Hematopoietic multipotent progenitor cell (in vitro differentiated cells): ENCODE measurements around the gene WDR90. TPM values are rescaled to one million over a fixed set of nuclear protein-coding genes. Genes with fewer than 3 reads are reported as not detected.

Source experiments
- DNase-seq, 3 donors: peaks; one replicate each; pipeline ENCODE4 v3.0.0-alpha.2; 2011 to 2015; ENCODE audit warnings: low read depth in 2 of 3, low spot score in 2 of 3
- total RNA-seq: library from RNA; depleted of rRNA; stranded (reverse); fragments of >200 nt; gene quantifications from one replicate; pipeline ENCODE4 v1.2.3, GENCODE V29; 2012

WDR90 gene
- total RNA-seq, 1 donor: 25.9 TPM

DNA sequence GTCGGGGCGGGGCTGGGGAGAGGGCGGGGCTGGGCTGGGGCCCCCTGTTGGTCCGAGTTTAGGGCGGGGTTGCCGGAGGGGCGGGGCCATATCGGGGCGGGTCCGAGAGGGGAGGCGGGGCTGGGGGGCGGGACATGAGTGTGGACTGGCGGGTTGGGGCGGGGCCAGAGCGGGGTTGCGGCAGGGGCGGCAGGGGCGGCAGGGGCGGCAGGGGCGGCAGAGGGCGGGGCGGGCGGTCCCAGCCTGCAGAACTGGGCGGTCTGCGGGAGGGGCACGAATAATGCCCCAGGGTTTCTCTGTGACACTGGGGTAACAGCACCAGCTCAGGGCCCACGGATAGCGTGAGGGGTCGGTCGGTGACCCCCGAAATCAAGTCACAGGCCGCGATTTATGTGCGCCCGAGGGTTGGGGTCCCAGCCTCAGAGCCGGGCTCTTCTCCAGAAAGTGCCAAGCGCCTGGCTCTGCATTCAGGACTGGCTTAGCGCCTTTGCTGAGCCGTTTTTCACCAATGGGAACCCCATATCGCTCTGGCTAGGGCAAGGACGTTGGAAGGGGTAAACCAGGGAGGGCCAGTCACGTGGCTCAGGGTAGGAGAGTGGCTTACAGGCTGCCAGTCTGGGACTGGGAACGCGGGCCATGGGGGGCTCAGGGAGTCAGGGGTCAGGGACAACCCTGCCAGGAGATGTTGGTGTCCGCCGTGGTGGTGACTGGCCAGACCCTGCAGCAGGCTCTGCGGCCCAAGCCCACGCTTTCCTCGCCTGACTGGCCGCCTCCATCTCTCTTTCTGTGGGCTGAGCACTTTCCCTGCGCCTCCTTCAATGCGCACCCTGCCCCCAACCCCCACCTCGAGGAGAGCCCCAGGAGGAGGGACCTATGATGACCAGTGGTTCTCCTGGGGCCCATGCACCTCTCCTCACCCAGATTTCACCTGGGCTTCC, 11.8 kb upstream of the WDR90 start:
- peak in 2 of 3 donors; percentile 33 to 93 for DNase-seq

GRCh38 chr16:638034-638543, 11.1 kb upstream of the WDR90 start:
- no peak for DNase-seq

- DNase-seq: no peak
Observed at GRCh38 chr16:638836-639235, 10.3 kb upstream of the WDR90 start.

DNA sequence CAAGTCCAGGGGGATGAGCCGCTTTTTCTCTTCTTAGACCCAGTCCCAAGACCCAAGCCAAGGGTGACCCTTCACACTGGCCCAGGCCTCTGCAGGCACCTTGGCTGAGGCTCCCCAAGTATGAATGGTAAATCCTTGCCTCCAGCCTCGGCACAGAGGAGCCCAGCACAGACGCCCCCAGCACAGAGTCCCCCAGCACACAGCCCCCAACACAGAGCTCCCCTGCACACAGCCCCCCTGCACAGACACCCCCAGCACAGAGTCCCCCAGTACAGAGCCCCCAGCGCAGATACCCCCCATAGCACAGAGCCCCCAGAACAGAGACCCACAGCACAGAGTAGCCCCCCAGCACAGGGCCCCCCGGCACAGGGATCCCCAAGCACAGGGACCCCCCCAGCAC, 8.6 kb upstream of the WDR90 start:
- no peak for DNase-seq

DNA sequence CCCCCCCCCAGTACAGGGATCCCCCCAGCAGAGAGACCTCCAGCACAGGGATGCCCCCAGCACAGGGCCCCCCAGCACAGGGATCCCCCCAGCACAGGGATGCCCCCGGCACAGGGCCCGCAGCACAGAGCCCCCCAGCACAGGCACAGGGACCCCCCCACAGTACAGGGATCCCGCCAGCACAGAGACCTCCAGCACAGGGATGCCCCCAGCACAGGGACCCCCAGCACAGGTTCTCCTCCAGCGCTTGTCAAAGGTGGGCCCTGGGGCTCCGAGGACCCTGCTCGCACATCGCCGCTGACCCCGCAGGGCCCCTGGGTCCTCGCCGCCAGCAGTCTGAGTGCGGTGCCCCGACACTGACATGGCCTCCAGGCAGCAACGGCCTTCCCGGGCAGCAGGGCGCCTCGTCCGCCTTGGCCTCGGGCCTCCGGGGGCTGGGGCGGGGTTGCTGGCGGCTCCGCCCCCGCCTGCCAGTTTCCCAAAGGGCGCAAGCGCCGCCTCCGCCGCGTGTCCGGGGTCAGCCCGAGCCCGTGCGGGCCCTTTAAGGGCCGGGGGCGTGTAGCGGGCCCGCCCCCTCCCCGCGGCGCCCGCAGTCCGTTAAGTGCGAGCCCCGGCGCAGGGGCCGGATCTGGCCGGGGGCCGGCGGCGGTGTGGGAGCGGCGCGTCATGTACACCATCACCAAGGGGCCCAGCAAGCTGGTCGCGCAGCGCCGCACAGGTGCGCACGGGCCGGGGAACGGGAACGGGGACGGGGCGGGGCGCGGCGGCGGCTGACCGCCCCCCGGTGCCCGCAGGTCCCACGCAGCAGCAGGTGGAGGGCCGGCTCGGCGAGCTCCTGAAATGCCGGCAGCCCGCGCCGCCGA, 7.6 kb upstream of the WDR90 start, which contains the start of gene MCRIP2:
Gene MCRIP2 (plus strand): TSS at position 503 of the 863 bp plus-strand sequence. CDS start 164 bp downstream, at position 667.
- DNase-seq: peak in 2 of 3 donors; percentile 53 to 57

GRCh38 chr16:642189-643049, 6.7 kb upstream of the WDR90 start:
- peak in 1 of 3 donors; percentile 13 for DNase-seq

DNA sequence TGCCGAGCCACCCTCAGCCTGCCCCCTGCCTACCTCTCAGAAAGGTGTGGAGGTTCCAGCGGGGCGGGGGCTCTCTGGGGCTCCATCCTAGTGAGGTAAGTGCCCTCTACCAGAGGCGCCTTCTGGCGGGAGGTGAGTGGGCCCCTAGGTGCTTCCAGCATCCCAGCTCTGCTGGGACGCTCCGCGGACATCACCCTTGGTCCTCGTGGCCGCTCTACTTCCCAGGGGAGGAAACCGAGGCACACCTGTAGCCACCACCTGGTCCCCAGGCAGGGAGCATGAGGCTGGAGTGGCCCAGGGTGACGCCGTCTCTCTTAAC, 6.2 kb upstream of the WDR90 start:
- no peak for DNase-seq

DNA sequence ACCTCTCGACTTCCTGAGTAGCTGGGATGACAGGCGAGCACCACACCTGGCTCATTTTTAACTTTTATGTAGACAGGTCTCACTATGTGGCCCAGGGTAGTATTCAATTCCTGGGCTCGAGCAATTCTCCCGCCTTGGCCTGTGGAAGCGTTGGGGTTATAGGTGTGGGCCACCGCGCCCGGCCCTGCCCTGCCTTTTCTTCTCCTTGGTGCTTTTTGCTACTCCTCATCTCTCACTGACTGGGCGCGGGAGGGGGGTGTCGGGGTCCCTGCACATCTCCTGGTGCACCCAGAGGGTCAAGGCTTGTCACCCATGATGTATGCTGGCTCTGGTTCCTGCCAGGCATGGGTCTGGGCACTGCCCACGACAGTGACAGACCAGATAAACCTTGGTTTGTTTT, 4.6 kb upstream of the WDR90 start:
- DNase-seq: no peak

DNA sequence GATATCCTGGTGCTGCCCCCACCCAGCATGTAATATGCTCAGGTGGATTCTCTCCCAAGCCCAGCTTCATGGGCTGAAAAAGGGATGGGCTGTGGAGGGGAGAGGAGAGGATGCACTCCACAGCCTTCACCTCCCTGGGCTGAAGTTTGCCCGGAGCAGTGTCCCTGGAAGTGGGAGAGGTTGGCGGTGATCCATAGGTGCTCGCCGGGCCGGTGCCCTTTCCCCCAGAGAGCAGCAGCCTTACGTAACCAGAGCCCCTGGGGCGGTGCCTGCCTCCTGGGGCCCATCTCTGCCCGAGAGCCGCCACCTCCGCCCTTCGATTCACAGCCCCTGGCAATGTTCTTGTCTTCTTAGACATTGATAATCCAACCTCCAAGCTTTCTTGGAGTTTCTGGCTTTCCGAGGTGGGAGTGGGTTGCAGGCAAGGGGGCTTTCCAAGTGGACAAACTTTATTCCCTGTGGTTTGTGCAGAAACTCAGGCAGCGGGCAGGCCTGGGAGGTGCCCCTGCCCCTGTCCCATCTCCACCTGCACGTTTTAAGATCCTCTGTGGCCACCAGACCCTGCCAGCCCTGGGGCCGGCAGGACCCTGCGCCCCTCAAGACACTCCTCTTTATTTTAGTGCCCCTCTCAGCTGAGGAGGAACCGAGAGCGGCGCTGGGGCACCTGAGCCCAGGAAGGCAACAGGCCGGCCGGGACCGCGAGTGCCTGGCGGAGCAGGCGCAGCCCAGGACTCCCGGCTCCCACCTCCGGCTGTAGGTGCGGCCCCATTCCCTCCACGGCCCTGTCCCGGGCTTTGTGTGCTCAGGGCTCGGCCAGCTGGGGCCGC, 3.1 kb upstream of the WDR90 start:
- no peak for DNase-seq

GRCh38 chr16:646679-647172, 2.4 kb upstream of the WDR90 start:
- DNase-seq: no peak

- DNase-seq: no peak
Observed at GRCh38 chr16:647173-647902, 1.8 kb upstream of the WDR90 start.

DNA sequence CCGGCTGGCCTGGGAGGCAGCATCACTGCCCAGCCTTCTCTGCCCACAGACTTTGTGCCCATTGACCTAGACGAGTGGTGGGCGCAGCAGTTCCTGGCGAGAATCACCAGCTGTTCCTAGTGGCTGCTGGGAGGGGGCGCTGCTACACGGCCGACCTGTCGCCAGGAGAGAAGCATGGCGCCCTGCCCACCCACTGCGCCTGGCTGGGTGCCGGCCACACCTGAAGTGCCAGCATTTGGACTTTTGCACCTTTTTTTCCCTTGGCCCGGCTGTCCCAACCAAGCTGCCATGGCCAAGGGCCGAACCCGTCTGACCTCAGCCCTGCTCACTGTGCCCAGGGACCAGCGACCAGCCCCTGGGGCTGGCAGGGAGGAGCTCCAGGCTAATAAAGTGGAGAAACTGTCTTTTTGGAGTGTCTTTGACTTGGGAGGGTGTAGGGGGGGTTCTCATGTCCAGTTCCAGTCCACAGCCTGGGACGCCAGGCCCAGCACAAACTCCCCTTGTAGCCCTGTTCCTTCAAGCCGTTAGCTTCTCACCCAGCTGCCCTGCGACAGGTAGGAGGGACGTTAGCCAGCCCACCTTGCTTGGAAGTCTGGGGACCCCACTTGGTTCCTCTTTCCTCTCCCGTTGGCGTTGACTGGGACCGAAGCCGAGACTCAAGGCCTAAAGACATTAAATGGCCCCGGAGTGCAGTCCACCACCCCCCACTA, 939 bp upstream of the WDR90 start:
- peak in 1 of 3 donors; percentile 52 for DNase-seq

GRCh38 chr16:649631-650030, 466 bp downstream of the WDR90 start:
- no peak for DNase-seq

GRCh38 chr16:651844-652243, 2.7 kb downstream of the WDR90 start:
- DNase-seq: no peak

DNA sequence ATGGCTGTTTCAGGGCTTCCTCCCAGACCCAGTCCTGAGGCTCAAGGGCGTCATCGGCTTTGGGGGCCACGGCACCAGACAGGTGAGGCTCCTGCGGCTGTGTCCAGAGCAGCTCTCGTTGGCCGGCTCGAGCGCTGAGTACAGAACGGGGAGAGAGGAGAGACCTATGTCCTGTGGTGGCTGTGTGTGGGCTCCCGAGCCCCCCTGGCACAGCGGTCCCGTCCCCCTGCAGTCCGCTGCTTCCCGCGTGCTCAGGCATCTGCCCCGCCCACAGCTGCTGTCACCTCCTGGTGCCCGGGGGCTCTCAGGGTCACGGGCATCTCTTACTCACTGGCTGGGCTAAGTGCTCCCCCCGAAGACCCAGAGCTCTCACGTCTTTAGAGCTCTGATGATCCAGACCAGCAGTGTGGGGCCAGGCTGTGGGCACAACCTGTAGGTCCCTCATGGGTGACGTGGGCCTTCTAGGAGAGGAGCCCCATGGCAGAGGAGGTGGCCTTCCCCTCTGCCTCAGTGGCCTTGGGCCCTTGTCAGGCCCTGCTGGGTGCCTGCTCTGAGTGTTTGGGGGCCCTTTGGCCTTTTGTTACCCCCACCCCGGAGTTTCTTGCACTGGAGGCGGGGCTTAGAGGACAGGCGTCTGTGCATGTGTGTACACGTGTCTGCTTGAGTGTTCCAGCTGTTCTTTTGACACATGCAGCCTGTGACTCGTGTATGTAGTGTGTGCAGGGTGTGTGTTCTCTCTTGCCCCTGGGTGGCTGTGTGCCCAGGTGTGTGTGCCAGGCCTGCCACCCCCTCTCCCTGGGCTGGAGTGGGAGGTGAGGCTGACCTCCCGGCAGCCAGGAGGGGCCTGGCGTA, 3.5 kb downstream of the WDR90 start:
- no peak for DNase-seq

DNA sequence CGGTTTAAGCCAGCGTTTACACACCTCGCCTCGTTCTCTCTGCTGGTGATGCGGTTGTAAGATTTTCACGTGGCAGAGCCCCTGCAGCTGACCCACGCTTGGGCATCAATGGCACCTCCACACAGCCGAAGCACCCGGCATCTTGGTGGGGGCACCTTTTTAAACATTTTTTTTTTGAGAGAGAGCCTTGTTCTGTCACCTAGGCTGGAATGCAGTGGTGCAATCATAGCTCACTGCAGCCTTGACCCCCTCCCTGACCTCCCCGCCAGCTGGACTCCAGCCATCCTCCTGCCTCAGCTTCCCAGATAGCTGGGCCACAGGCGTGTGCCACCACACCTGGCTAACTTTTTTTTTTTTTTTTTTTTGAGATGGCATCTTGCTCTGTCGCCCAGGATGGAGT, 4.9 kb downstream of the WDR90 start:
- DNase-seq: no peak

DNA sequence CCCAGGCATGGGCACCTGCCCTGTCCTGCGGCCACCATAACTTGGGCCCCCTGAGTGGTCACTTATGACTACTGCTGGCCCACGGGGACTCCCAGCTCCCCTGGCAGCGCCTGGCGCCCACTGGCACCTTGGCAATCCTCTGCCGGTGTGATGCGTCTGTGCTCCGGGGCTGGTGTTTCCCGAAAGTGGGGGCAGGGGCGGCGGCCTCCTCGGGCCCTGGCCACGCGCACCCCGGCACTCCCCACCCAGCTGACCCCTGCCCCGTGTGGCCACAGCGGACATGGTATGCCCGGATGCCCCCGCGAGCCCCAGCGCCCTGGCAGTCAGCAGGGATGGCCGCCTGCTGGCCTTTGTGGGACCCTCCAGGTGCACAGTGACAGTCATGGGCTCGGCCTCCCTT, 8.3 kb downstream of the WDR90 start:
- no peak for DNase-seq
